Left colon (tissue), 2 donors: ENCODE data around the gene SAMD4B. TPM values are rescaled to one million over a fixed set of nuclear protein-coding genes. Genes with fewer than 3 reads are reported as not detected.

Source experiments
- ATAC-seq: fragments of 200-7000 bp; cut with Tn5 transposase; one replicate; pipeline ENCODE4 v1.9.1; 2020; ENCODE audit warnings: mild to moderate bottlenecking, moderate library complexity
- DNase-seq, 2 donors: peaks; one replicate each; pipeline ENCODE4 v3.0.0-alpha.2; 2020
- intact Hi-C, 2 donors: fragments of 100-400 bp; cut with DNase I in 1 of 2; cut with micrococcal nuclease in 1 of 2; formaldehyde crosslinking; loops; one replicate each; pipeline versions ENCODE4 v1.11.2 to v1.14.0; 2022; cut with DNase I, micrococcal nuclease
- total RNA-seq, 2 donors: library from RNA; stranded (reverse); fragmentation: NEBNext Ultra II Directional; extraction: Animal tissue kit (Norgen Biotek cat#: 25700); gene quantifications; one replicate each; pipeline ENCODE4 v1.2.1, GENCODE V29; 2021
- donor health status: DM: no; HTN: no; CAD: no.
- donor health status: DM: yes; HTN: yes; CAD: no.

SAMD4B gene
- total RNA-seq, 2 donors from 2014 or later: 65.2 to 72.2 TPM

DNA sequence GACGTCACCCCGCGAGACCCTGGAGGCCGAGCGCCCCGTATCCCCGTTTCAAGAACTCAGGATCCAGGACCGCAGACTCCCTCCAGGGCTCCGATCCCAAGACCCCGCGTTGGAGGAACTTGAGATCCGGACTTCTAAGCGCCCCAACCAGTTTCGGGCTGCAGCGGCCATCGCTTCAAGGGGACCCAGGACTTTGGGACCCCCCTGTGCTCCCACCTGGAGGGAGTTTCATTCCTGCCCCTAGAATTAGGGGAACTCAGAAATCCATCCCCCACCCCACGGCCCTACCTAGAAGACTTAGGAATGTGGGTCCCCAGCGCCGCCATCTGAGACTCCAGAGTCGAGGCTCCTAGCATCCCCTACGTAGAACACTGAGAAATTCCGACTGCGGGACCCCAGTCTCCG, 70.6 kb downstream of the SAMD4B start:
- intact Hi-C loops: no loop called here
- ATAC-seq: no peak
- peak in 1 of 2 donors; percentile 68 for DNase-seq

GRCh38 chr19:39413272-39413910, 71.2 kb downstream of the SAMD4B start:
- DNase-seq (peak; percentile 60 to 62), ATAC-seq (no peak)
- intact Hi-C loops: no loop called here

DNA sequence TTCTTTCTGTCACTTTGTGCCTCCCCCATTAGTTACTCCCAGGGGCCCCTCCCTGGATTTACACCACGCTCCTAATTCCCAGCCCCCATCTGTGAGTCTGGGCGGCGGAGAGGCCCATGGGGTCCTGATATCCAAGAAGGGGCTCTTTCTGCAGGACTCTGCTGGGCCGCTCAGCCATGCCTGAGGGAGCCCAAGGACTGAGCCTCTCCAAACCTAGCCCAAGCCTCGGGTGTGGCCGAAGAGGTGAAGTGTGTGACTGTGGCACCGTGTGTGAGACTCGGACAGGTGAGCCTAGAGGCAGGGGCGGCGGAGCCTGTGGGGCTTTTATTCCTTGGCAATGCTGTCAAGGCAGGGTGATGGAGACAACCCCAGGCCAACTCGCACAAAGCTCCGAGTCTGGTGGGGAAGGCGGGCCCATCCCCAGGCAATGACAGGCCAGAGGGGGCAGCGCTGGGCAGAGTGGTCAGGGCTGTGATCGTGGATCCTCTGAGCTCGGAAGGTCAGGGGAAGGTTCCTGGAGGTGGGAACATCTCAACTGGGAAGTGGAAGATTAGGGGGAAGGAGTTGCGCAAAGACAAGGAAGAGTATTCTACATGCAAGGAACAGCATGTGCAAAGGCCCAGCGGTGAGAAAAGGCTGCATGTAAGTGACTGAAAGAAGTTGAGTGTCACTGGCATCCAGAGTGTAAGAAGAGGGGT, 71.8 kb downstream of the SAMD4B start:
- no peak for DNase-seq
- intact Hi-C loops: no loop called here

DNA sequence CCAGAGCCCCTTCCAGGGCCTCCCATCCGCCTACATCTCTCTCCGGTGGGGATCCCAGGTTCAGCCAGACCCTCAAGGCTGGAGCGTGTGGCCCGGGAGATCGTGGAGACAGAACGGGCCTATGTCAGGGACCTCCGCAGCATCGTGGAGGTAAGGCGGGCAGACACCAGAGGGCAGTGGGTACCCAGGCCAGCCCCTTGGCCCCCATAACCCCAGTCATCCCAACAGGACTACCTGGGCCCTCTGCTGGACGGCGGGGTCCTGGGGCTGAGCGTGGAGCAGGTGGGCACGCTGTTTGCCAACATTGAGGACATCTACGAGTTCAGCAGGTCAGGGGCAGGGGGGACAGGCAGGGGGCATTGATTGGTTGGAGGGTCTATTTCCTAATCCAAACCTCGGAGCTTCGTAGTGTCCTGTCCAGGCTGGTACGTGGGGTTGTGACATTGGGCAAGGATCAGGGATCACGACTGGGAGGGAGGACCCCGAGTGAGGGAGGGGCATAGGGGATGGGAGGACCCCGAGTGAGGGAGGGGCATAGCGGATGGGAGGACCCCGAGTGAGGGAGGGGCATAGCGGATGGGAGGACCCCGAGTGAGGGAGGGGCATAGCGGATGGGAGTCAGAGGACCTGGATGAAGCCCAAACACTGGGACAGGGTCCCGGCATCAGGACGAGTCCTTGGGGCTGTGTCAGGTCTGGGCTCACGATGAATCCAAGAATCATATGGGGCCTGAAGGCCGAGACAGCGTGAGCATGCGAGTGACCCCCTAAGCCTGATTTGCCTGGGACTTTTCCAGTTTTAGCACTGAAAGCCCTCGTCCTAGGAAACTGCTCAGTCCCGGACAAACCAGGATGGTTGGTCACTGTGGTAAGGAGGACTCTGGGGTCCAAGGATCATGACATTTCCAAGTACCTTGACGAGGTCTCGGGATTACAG, 73.2 kb downstream of the SAMD4B start:
- intact Hi-C loops: no loop called here
- ATAC-seq (no peak), DNase-seq (peak in 1 of 2 donors; percentile 28)

More for the DNA sequence above, 71.8 kb downstream of the SAMD4B start:
- no peak for ATAC-seq

DNA sequence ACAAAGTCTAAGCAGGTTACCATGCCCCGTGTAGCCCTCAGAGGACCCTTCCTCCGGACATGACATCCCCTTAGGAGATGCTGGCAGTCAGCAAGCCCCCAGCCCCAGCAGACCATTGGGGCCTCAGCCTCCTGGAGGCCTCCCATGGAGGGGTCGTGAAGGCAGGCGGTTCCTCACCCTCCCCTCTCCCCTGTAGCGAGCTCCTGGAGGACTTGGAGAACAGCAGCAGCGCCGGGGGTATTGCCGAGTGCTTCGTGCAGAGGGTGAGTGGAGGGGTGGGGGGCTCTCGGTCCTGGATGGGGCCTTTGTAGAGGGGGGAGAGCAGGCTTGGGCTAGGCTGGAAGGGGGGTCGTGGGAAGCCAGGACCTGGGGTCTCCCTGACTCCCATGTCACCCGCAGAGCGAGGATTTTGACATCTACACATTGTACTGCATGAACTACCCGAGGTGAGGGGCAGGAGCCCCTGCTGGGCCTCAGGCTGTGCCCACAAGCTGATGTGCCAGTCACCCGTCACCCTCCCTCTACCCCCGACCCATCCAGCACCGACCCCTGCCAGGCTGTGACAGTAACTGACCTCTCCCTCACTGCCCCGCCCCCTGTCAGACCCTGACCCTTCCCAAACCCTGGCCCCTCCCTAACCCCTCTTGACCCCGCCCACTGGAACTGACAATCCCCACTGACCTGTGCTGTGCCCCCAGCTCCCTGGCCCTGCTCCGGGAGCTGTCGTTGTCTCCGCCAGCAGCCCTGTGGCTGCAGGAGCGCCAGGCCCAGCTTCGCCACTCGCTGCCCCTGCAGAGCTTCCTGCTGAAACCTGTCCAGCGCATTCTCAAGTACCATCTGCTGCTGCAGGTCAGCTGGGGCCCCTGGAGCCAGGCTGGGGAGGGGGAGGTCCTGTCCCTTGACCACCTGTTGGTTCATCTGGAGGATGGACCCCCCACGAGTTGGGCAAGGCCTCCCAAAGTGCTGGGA, 74.2 kb downstream of the SAMD4B start:
- ATAC-seq (no peak), DNase-seq (no peak)
- intact Hi-C loops: no loop called here

DNA sequence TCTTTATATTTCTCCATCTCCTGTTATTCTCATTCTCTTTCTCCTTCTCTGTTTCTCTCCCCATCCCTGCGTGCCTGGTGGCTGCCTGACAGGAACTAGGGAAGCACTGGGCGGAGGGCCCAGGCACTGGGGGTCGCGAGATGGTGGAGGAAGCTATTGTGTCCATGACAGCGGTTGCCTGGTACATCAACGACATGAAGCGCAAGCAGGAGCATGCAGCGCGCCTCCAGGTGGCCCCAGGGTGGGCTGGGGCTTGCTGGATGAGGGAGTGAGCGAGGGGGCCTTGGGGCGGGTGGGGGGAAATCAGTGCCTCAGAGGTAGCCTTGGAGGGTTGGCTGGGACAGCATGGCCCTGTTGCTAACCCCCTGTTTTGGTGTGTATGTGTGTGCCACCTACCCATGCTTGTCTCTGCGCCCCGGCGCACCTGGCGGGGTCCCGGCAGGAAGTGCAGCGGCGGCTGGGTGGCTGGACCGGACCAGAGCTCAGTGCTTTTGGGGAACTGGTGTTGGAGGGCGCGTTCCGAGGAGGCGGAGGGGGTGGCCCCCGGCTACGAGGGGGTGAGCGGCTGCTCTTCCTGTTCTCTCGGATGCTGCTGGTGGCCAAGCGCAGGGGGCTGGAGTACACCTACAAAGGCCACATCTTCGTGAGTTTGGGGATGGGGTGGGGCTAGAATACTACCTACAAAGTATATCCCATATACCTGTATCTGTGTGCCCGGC, 75.4 kb downstream of the SAMD4B start:
- intact Hi-C loops: no loop called here
- DNase-seq: no peak
- ATAC-seq: no peak

GRCh38 chr19:39419003-39419402, 76.8 kb downstream of the SAMD4B start:
- ATAC-seq (no peak), DNase-seq (no peak)
- intact Hi-C loops: no loop called here

- no peak for ATAC-seq
- DNase-seq: no peak
- intact Hi-C loops: no loop called here
Observed at GRCh38 chr19:39420769-39421168, 78.5 kb downstream of the SAMD4B start.

DNA sequence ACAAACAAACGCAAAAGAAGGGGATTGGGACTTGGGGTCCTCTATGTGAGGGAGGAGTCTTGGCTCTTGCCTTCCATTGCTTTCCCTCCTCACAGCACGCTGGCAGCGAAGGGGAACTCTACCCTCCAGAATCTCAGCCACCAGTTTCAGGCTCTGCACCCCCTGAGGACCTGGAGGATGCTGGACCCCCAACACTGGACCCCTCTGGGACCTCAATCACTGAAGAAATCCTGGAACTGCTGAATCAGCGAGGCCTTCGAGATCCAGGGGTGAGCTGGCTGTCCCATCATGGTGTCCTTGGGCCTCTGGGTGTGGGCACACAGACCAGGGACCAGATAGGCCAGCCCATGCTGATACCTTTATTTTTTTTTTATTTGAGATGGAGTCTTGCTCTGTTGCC, 79.8 kb downstream of the SAMD4B start:
- intact Hi-C loops: no loop called here
- no peak for ATAC-seq

GRCh38 chr19:39423258-39424086, 81.3 kb downstream of the SAMD4B start:
- intact Hi-C loops: no loop called here
- ATAC-seq: no peak
- DNase-seq: no peak

More for the DNA sequence above, 79.8 kb downstream of the SAMD4B start:
- no peak for DNase-seq

GRCh38 chr19:39424934-39425333, 82.7 kb downstream of the SAMD4B start:
- DNase-seq (no peak), ATAC-seq (no peak)
- intact Hi-C loops: no loop called here

- DNase-seq: no peak
- no peak for ATAC-seq
- intact Hi-C loops: no loop called here
Observed at GRCh38 chr19:39425744-39426143, 83.5 kb downstream of the SAMD4B start.

DNA sequence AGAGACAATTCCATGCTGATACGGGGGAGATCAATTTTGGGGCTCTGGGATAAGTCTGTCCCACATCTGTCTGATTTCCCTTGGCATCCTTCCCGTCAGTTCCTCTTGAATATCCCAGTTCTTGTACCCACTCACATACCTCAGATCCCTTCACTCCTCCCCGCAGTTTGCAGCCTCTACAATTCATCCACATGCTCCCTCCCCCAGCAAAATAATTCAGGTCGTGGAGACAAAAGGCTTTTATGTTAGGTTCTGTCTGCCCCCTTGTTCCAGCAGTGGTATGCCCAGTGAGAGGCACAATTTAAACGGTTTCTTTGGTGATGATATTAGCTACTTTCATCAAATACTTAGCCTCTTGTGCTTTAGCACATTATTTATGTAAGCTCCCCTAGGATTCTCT, 83.9 kb downstream of the SAMD4B start:
- DNase-seq: no peak
- intact Hi-C loops: no loop called here
- ATAC-seq: no peak

- intact Hi-C loops: no loop called here
- DNase-seq (no peak), ATAC-seq (no peak)
Observed at GRCh38 chr19:39427707-39428106, 85.5 kb downstream of the SAMD4B start.

DNA sequence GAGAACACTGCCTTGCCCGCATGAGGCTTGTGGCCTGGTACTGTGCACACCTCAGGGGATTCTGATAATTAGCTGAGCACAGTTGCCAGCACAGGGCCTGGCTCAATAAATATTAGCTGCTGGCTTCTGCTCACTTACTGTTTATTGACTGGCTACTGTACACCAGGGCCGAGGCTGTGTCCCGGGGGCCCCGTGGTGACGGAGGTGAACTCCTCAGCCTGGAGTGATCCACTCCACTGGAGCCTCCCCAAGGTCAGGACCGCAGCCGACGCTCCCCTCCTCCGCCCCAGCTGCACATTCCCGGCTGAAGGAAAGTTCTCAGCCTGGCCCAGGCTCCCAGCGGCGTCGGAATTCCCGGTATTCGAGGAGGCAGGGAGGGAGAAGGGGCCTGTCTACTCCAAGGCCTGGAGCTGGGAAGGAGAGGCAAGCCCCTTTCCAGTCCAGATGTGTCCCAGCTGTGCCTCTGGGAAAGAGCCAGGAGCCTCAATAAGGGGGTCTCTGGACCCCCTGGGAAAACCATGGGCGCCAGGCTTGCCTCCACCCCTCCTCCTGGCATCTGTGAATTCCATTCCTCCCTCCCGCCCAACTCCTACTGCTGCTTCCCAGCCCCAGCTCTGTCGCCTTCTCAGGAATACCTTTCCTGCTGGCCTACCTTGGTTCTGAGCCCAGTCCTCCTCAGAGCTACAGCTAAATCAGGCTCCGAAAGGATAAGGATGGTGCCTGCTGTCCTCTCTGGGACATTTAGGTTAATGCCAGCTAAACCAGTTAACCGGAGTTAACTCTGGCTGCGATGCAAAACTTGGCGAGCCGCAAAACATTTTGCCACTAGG, 86.3 kb downstream of the SAMD4B start:
- no peak for ATAC-seq
- no peak for DNase-seq
- intact Hi-C loops: no loop called here
